Adrenal gland (tissue), 12 donors: ENCODE data around the gene SPHKAP. TPM values are rescaled to one million over a fixed set of nuclear protein-coding genes. Genes with fewer than 3 reads are reported as not detected.
A peak's percentile ranks its signal among the peaks of the same experiment; 100 is the strongest.

Experiments used
- DNase-seq, 7 donors: peaks; one replicate each; pipeline ENCODE4 v3.0.0-alpha.2; 2019 to 2020
- H3K27ac ChIP-seq, 5 donors: fragments of 200-600 bp; sonication (generic) in 4 of 5; 1 replicate in 3 of 5; 2 replicates in 2 of 5; pipeline versions ENCODE4 v1.5.1 to v1.8.0; 2016 to 2020; ENCODE audit warnings: mild to moderate bottlenecking in 1 of 5
- H3K27me3 ChIP-seq: fragments of 200-600 bp; 2 replicates; pipeline ENCODE4 v1.8.0; 2021
- H3K36me3 ChIP-seq, 2 donors: fragments of 200-600 bp; replicated peaks in 1 of 2; 1 replicate in 1 of 2; 2 replicates in 1 of 2; pipeline versions ENCODE4 v1.5.1 to v1.8.0; 2018 to 2022
- H3K4me1 ChIP-seq, 2 donors: fragments of 200-600 bp; replicated peaks in 1 of 2; 1 replicate in 1 of 2; 2 replicates in 1 of 2; pipeline versions ENCODE4 v1.5.1 to v1.8.0; 2018 to 2021
- H3K4me3 ChIP-seq, 4 donors: fragments of 200-600 bp; sonication (generic) in 3 of 4; one replicate each; pipeline ENCODE4 v1.5.1; 2016 to 2018
- H3K9me3 ChIP-seq, 3 donors: fragments of 200-600 bp; sonication (generic) in 1 of 3; replicated peaks in 1 of 3; 1 replicate in 2 of 3; 2 replicates in 1 of 3; pipeline versions ENCODE4 v1.5.1 to v1.8.0; 2016 to 2021
- POLR2A ChIP-seq, 2 donors: fragments of 450-650 bp; IDR thresholded peaks; one replicate each; pipeline ENCODE4 v1.6.1; 2017; ENCODE audit warnings: antibody characterized with exemption in 2 of 2, mild to moderate bottlenecking in 2 of 2, moderate library complexity in 1 of 2
- WGBS, 4 donors: extraction: QIAGEN DNeasy Blood & Tissue Kit in 2 of 4; methylation state at CpG; one replicate each; pipeline versions ENCODE4 v1.1.5 to v1.1.7; 2013 to 2017; 5-methylcytosine and 5-hydroxymethylcytosine counted together
- intact Hi-C, 2 donors: fragments of 100-400 bp; cut with DNase I; formaldehyde crosslinking; loops; one replicate each; pipeline versions ENCODE4 v1.14.1 to v1.15.0; 2022 to 2023
- polyA plus RNA-seq, 3 donors: library from polyadenylated mRNA; stranded (reverse); fragments of 200-250 nt in 2 of 3; fragments of 350-450 nt in 1 of 3; fragmentation: Illumina TruSeq in 1 of 3; extraction: RNeasy Lipid Tissue Mini Kit (QIAGEN cat#74804) in 1 of 3; gene quantifications; one replicate each; pipeline ENCODE4 v1.2.3, GENCODE V29; 2013 to 2014
- total RNA-seq, 9 donors: library from RNA; depleted of rRNA in 4 of 9; stranded (reverse); fragments of >200 nt in 4 of 9; fragments of 120-200 nt in 1 of 9; fragmentation: NEBNext Ultra II Directional in 1 of 9; extraction: Animal tissue kit (Norgen Biotek cat#: 25700) in 1 of 9; gene quantifications; one replicate each; pipeline versions ENCODE4 v1.1.0 to v1.2.4, GENCODE V29; 2013 to 2023
- TF ChIP-seq, protein P1 (sequence below), 6 experiments: fragments of 450-650 bp in 4 of 6; fragments of 200-600 bp in 2 of 6; sonication (generic) in 1 of 6; IDR thresholded peaks; 1 replicate in 5 of 6; 2 replicates in 1 of 6; pipeline versions ENCODE4 v1.5.1 to v1.8.0; 2016 to 2021; ENCODE audit warnings: antibody characterized with exemption in 6 of 6, mild to moderate bottlenecking in 2 of 6, moderate library complexity in 1 of 6
- donor health status: healthy with polysubstance abuse.
- donor health status: Bipolar disorder and iron deficiency.
- donor health status: DM: yes; HTN: yes; CAD: no.
- donor health status: DM: no; HTN: no; CAD: no.
- donor health status: DM: no; HTN: no; CAD: no.
- donor health status: DM: yes; HTN: yes; CAD: no.

Gene SPHKAP
- total and polyA plus RNA-seq, 12 donors: under 0.01 to 0.17 (median 0.06) TPM; not detected in 8

DNA sequence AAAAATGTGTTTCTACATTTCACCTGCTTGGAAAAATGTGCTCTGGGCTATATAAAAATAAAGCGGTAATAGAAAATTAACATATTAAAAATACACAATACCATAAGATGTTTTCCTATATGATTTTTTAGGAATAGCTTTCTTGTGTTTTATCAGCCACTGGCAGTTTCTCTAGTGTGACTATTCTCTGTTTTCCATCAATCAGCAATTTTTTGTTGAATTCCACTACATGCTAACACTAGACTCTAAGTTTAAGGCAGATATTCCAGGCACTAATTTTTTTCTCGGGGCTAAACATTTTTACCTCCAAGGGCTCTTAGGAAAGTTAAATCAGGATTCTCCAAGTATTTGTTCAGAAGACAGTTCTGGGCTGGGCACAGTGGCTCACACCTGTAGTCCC, 140.5 kb downstream of the SPHKAP start:
- Histone ChIP-seq H3K4me3 (no peak overlapping the region), H3K27ac (no peak overlapping the region), H3K4me1 (no peaks in the 10 kb centered on the region), H3K27me3 (no peaks in the 10 kb centered on the region), H3K9me3 (no peaks in the 10 kb centered on the region), H3K36me3 (no peaks in the 10 kb centered on the region)
- intact Hi-C loops: loop anchor here in 1 of 2 donors (10.0 kb wide), 1 partner anchor 614 kb away; no protein-coding TSS in a partner anchor
- 93 to 99% (median 95%) methylated on average over 2 of the region's 2 CpGs for WGBS, 4 donors
- TF ChIP-seq, protein P1, sequence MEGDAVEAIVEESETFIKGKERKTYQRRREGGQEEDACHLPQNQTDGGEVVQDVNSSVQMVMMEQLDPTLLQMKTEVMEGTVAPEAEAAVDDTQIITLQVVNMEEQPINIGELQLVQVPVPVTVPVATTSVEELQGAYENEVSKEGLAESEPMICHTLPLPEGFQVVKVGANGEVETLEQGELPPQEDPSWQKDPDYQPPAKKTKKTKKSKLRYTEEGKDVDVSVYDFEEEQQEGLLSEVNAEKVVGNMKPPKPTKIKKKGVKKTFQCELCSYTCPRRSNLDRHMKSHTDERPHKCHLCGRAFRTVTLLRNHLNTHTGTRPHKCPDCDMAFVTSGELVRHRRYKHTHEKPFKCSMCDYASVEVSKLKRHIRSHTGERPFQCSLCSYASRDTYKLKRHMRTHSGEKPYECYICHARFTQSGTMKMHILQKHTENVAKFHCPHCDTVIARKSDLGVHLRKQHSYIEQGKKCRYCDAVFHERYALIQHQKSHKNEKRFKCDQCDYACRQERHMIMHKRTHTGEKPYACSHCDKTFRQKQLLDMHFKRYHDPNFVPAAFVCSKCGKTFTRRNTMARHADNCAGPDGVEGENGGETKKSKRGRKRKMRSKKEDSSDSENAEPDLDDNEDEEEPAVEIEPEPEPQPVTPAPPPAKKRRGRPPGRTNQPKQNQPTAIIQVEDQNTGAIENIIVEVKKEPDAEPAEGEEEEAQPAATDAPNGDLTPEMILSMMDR (IDR thresholded peaks at IDR 0.05): no peak
- no peak for TF ChIP-seq POLR2A (IDR thresholded peaks at IDR 0.05)
- DNase-seq: no peak

DNA sequence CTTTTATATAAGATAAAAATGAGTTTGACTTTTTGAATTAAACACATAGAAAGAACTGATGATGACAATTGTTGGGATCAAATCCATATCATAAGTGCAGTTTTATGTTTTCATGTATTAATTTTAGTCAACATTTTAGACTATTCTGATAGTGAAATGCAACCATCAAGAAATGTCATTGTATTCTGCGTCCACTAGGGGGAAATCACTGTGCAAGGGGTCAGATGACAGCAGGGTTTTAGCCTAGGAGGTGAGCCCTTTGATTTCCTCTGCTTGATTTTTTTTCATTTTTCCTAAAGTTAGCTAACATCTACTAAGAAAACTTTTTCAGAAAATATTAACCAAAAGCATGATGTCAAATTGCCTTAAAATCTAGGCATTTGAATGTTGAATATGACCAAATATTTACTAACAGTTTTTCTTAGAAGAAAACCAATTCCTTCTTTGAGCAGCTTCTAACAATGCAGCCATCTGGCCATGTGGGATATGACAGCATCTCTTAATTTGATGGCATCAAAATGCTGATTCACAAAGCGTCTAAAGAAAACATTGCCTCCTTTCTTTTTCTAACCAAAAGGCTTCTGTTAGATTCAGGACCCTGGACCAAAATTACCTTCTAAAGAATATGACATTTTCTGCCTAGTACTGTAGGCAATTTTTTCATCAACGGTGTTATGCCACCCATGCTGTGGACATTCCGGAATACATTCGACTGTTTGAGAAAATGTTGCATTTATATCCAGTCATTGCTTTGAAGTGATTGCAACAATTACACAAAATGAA, 141.5 kb downstream of the SPHKAP start:
- TF ChIP-seq, protein P1 (IDR thresholded peaks at IDR 0.05): peak; percentile 45 to 67 (median 52)
- TF ChIP-seq POLR2A (IDR thresholded peaks at IDR 0.05): no peak
- 69 to 71% (median 70%) methylated on average over 5 of the region's 5 CpGs for WGBS, 4 donors
- no peaks in the 10 kb centered on the region for H3K9me3 ChIP-seq

DNA sequence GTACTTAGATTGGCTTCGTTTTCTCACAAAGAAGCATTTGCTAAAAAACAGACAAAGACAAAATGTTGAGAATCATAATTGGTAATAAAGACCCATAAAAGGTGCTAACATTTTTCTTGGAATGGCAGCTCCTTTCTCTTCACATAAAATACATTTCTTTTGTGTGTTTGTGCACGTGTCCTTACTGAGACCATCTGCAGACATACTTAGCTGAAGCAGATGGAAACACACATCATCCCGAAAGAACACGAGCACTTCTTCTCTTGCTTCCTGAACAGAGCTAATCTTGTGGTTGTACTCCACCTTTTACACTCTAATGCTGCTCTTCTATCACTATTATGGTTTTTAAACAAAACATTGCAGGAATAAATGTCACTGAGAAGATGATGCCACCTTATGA, 142.5 kb downstream of the SPHKAP start:
- DNase-seq: no peak
- intact Hi-C loops: no loop called here
- Histone ChIP-seq H3K4me1 (no peaks in the 10 kb centered on the region), H3K27me3 (no peaks in the 10 kb centered on the region), H3K4me3 (no peak overlapping the region), H3K27ac (no peak overlapping the region), H3K36me3 (no peaks in the 10 kb centered on the region), H3K9me3 (no peaks in the 10 kb centered on the region)
- TF ChIP-seq, protein P1 (IDR thresholded peaks at IDR 0.05): no peak
- TF ChIP-seq POLR2A (IDR thresholded peaks at IDR 0.05): no peak
- 55 to 59% (median 57%) methylated on average over 4 of the region's 4 CpGs for WGBS, 4 donors

More for the DNA sequence above, 141.5 kb downstream of the SPHKAP start:
- H3K36me3 ChIP-seq: no peaks in the 10 kb centered on the region
- DNase-seq: no peak
- H3K27ac ChIP-seq: no peak overlapping the region
- no peaks in the 10 kb centered on the region for H3K4me1 ChIP-seq
- no peaks in the 10 kb centered on the region for H3K27me3 ChIP-seq
- intact Hi-C loops: loop anchor here in 1 of 2 donors (10.0 kb wide), 1 partner anchor 615 kb away; no protein-coding TSS in a partner anchor
- no peak overlapping the region for H3K4me3 ChIP-seq

DNA sequence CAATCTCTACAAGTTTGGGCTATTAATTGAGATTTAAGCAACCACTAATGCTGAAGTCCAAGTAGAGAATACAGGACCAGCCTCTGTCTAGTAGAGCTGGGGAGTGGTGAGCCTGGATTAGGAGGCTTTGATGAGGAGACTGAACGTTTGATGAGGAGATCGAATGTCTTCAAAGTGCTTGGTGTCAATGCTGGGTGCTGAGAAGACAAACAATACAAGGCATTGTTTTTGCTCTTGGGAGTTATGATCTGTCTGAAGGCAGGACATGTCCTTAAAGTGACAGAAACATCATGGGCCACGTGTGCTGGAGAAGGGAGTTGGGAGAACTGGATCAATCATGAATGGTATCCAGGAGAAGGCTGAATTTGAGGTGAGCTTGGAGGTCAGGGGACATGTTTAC, 143.6 kb downstream of the SPHKAP start:
- Histone ChIP-seq H3K4me1 (no peaks in the 10 kb centered on the region), H3K27me3 (no peaks in the 10 kb centered on the region), H3K9me3 (no peaks in the 10 kb centered on the region), H3K4me3 (no peak overlapping the region), H3K27ac (no peak overlapping the region), H3K36me3 (no peaks in the 10 kb centered on the region)
- intact Hi-C loops: no loop called here
- TF ChIP-seq, protein P1 (IDR thresholded peaks at IDR 0.05): no peak
- no peak for TF ChIP-seq POLR2A (IDR thresholded peaks at IDR 0.05)
- WGBS, 4 donors: 58 to 69% (median 63%) methylated on average over 3 of the region's 3 CpGs
- DNase-seq: no peak
